NB4 (cell line): ENCODE results near the gene EHMT1.

Experiments used
- DNase-seq: peaks from one replicate; pipeline ENCODE4 v3.0.0; 2010; ENCODE audit warnings: low read depth
- H3K4me3 ChIP-seq: one replicate; pipeline ENCODE4 v1.5.1; 2011; ENCODE audit warnings: mild to moderate bottlenecking, low read depth, low read length, moderate library complexity
- MYC ChIP-seq: IDR thresholded peaks from 2 replicates; pipeline ENCODE4 v1.6.1; 2011; ENCODE audit warnings: low read depth, low read length
- POLR2A ChIP-seq: IDR thresholded peaks from 2 replicates; pipeline ENCODE4 v1.6.1; 2011; ENCODE audit warnings: mild to moderate bottlenecking; ENCODE audit not compliant: insufficient read length; ENCODE audit errors: extremely low read depth
- TF ChIP-seq, protein P1 (sequence below): IDR thresholded peaks from one replicate; pipeline ENCODE4 v1.5.1; 2012; ENCODE audit warnings: low read depth, low read length
- TF ChIP-seq, protein P2 (sequence below): IDR thresholded peaks from 2 replicates; pipeline ENCODE4 v1.6.1; 2011; ENCODE audit warnings: low read depth, low read length

EHMT1 gene

GRCh38 chr9:137630126-137630525 lies 11.3 kb downstream of the EHMT1 start:
- TF ChIP-seq, protein P1, sequence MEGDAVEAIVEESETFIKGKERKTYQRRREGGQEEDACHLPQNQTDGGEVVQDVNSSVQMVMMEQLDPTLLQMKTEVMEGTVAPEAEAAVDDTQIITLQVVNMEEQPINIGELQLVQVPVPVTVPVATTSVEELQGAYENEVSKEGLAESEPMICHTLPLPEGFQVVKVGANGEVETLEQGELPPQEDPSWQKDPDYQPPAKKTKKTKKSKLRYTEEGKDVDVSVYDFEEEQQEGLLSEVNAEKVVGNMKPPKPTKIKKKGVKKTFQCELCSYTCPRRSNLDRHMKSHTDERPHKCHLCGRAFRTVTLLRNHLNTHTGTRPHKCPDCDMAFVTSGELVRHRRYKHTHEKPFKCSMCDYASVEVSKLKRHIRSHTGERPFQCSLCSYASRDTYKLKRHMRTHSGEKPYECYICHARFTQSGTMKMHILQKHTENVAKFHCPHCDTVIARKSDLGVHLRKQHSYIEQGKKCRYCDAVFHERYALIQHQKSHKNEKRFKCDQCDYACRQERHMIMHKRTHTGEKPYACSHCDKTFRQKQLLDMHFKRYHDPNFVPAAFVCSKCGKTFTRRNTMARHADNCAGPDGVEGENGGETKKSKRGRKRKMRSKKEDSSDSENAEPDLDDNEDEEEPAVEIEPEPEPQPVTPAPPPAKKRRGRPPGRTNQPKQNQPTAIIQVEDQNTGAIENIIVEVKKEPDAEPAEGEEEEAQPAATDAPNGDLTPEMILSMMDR = no peak
- TF ChIP-seq, protein P2, sequence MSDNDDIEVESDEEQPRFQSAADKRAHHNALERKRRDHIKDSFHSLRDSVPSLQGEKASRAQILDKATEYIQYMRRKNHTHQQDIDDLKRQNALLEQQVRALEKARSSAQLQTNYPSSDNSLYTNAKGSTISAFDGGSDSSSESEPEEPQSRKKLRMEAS = no peak
- TF ChIP-seq POLR2A (no peak), MYC (no peak)
- DNase-seq = no peak
- no peak overlapping the region for H3K4me3 ChIP-seq

GRCh38 chr9:137630679-137631078 lies 11.9 kb downstream of the EHMT1 start:
- DNase-seq = no peak
- no peak overlapping the region for H3K4me3 ChIP-seq
- TF ChIP-seq, protein P2 = no peak
- TF ChIP-seq, protein P1 = no peak
- TF ChIP-seq MYC = no peak

DNA sequence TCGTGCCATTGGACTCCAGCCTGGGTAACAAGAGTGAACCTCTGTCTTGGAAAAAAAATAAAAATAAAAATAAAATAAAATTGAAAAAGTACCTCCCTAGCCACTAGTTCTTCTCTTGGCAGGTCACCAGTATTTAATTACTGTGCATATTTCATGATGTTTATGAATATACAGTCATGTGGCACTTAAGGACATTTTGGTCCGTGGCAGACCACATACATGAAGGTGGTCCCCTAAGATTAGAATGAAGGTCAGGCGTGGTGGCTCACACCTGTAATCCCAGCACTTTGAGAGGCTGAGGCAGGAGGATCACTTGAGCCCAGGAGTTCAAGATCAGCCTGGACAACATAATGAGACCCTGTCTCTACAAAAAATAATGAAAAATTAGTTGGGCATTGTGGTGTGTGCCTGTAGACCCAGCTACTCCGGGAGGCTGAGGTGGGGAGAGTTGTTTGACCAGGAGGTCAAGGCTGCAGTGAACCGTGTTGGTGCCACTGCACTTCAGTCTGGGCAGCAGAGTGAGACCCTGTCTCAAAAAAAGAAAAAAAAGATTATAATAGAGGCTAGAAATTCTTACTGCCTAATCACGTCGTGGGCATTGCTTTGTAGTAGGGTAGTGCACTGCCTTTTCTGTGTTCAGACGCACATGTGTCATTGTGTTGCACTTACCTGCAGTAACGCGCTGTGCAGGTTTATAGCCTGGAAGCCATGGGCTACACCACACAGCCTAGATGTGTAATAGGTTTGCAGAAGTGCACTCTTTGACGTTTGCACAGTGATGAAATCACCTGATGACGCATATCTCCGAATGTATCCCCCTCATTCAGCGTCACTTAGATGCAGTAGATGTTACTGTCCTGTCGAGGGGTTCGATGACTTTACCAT lies 12.8 kb downstream of the EHMT1 start:
- TF ChIP-seq, protein P1 = no peak
- TF ChIP-seq, protein P2 = no peak
- TF ChIP-seq MYC (no peak), POLR2A (no peak)
- H3K4me3 ChIP-seq = no peak overlapping the region
- no peak for DNase-seq

DNA sequence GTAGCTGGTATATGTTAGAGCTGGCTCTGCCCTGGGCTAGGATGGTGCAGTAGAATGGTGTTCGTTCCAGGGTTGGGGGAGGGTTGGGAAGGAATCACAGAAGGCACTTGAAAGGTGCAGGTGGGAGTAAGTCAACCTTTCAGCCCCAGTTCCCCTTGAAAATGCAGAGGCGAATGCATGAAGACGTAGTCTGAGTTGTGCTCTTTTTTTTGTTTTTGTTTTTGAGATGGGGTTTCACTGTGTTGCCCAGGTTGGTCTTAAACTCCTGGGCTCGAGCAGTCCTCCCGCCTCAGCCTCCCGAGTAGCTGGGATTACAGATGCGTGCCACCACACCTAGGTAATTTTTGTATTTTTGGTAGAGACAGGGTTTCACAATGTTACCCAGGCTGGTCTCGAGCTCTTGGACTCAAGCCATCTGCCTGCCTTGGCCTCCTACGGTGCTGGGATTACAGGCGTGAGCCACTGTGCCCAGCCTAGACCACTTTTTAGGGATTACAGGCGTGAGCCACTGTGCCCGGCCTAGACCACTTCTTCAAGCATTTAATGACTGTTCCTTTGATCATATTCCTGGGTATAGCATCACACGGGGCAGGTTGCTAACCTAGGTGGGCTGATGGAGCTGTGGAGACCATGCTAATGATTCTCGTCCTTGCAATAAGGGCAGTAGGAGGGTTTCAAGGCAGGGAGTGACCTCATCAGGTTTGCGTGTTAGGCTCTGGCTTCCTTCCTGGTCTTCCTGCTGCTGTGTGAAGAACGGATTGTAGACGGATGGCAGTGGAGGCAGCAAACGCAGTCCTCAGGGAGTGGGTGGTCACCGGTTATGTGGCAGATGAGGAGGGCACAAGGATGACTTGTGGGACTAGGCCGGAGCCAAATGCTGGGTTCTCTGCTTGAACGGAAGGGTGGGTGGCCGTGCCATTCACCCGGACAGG lies 13.7 kb downstream of the EHMT1 start:
- DNase-seq = no peak

DNA sequence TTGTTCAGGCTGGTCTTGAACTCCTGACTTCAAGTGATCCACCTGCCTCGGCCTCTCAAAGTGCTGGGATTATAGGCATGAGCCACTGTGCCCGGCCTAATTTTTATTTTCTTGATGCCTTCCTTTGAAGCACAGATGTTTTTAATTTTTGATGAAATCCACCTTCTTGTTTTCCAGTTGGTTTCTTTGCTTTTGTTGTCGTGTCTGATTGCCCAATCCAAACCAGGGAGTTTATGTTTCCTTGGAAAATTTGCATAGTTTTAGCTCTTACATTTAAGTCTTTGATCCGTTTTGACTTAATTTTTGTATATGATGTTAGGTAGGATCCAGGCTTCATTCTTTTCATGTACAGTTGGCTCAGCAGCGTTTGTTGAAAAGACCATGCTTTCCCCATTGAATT lies 15.2 kb downstream of the EHMT1 start:
- TF ChIP-seq MYC (no peak), POLR2A (no peak)
- TF ChIP-seq, protein P1 = no peak
- TF ChIP-seq, protein P2 = no peak
- no peak overlapping the region for H3K4me3 ChIP-seq
- no peak for DNase-seq

More for the DNA sequence above, 13.7 kb downstream of the EHMT1 start:
- H3K4me3 ChIP-seq = no peak overlapping the region
- TF ChIP-seq, protein P2 = no peak

DNA sequence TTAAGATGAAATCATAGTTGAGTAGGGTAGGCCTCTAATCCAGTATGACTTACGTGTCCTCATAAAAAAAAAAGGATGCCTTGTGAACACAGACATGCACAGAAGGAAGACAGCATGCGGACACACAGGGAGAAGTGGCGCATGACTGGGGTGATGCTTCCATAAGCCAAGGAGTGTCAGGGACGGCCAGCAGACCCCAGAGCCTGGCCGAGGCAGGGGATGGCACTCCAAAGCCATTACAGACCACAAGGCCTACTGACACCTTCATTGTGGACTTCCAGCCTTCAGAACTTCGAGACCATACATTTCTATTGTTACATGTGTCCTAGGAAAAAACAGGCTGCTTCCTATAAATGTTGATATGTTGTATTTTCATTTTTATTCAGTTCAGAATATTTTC lies 19.9 kb downstream of the EHMT1 start:
- no peak for DNase-seq
- no peak overlapping the region for H3K4me3 ChIP-seq
- TF ChIP-seq, protein P1 = no peak
